Stimulated activated CD4-positive, alpha-beta T cell treated with anti-CD3 and anti-CD28 coated beads, Interleukin-15, amount 100 ng/mL, for 1 hour (primary cell): ENCODE results near the gene SORCS1.

Source experiments
- DNase-seq, 2 donors: peaks; one replicate each; pipeline ENCODE4 v3.0.0-alpha.2; 2020; ENCODE audit warnings: low read depth in 1 of 2, low spot score in 1 of 2

The SORCS1 gene

GRCh38 chr10:106764360-106764759, 400.1 kb downstream of the SORCS1 start:
- no peak for DNase-seq

- DNase-seq, result no peak
These were observed 402.6 kb downstream of the SORCS1 start for GRCh38 chr10:106761906-106762305.

- DNase-seq, result no peak
These were observed 407.0 kb downstream of the SORCS1 start for GRCh38 chr10:106757521-106757920.

GRCh38 chr10:106751091-106751490, 413.4 kb downstream of the SORCS1 start:
- DNase-seq, result no peak

GRCh38 chr10:106746868-106747267, 417.6 kb downstream of the SORCS1 start:
- DNase-seq, result no peak

- no peak for DNase-seq
These were observed 423.4 kb downstream of the SORCS1 start for GRCh38 chr10:106741006-106741530.

GRCh38 chr10:106740071-106740470, 424.4 kb downstream of the SORCS1 start:
- no peak for DNase-seq

- DNase-seq, result no peak
These were observed 430.3 kb downstream of the SORCS1 start for GRCh38 chr10:106734220-106734619.

- DNase-seq, result no peak
These were observed 436.3 kb downstream of the SORCS1 start for GRCh38 chr10:106728232-106728631.

- DNase-seq, result no peak
These were observed 437.3 kb downstream of the SORCS1 start for GRCh38 chr10:106727170-106727569.

- DNase-seq, result no peak
These were observed 442.0 kb downstream of the SORCS1 start for GRCh38 chr10:106722524-106722923.

GRCh38 chr10:106720683-106721082, 443.8 kb downstream of the SORCS1 start:
- no peak for DNase-seq

- DNase-seq, result no peak
These were observed 448.1 kb downstream of the SORCS1 start for GRCh38 chr10:106716381-106716780.

GRCh38 chr10:106714734-106715555, 449.6 kb downstream of the SORCS1 start:
- no peak for DNase-seq

GRCh38 chr10:106713846-106714245, 450.7 kb downstream of the SORCS1 start:
- DNase-seq, result no peak

GRCh38 chr10:106712988-106713387, 451.5 kb downstream of the SORCS1 start:
- no peak for DNase-seq

- DNase-seq, result no peak
These were observed 453.1 kb downstream of the SORCS1 start for GRCh38 chr10:106711313-106711906.

- no peak for DNase-seq
These were observed 456.0 kb downstream of the SORCS1 start for GRCh38 chr10:106708506-106708905.

- no peak for DNase-seq
These were observed 456.8 kb downstream of the SORCS1 start for GRCh38 chr10:106707657-106708056.

GRCh38 chr10:106706127-106706526, 458.4 kb downstream of the SORCS1 start:
- no peak for DNase-seq

- no peak for DNase-seq
These were observed 458.8 kb downstream of the SORCS1 start for GRCh38 chr10:106705681-106706100.

- DNase-seq, result no peak
These were observed 468.3 kb downstream of the SORCS1 start for GRCh38 chr10:106696239-106696638.
